Smooth muscle cell (in vitro differentiated cells): ENCODE results near the gene PRICKLE1. TPM values are rescaled to one million over a fixed set of nuclear protein-coding genes. Genes with fewer than 3 reads are reported as not detected.

Source experiments
- DNase-seq: peaks from one replicate; lab custom pipeline; 2025; ENCODE audit not compliant: unreplicated experiment; lab: John Stamatoyannopoulos, UW
- H2AFZ ChIP-seq: fragments of 200-600 bp; sonication (generic); 2 replicates; pipeline ENCODE4 v1.6.0; 2016; ENCODE audit warnings: antibody characterized with exemption, low read depth, mild to moderate bottlenecking
- H3F3A ChIP-seq: fragments of 200-600 bp; sonication (generic); 2 replicates; pipeline ENCODE4 v1.6.0; 2017; ENCODE audit warnings: antibody characterized with exemption, low read depth
- H3K27ac ChIP-seq: fragments of 200-600 bp; sonication (generic); 2 replicates; pipeline ENCODE4 v1.5.1; 2016; ENCODE audit warnings: low read depth, mild to moderate bottlenecking
- H3K27me3 ChIP-seq: fragments of 200-600 bp; sonication (generic); 2 replicates; pipeline ENCODE4 v1.6.1; 2016; ENCODE audit warnings: low read depth, mild to moderate bottlenecking
- H3K36me3 ChIP-seq: fragments of 200-600 bp; sonication (generic); 2 replicates; pipeline ENCODE4 v1.5.1; 2016; ENCODE audit warnings: low read depth
- H3K4me1 ChIP-seq: fragments of 200-600 bp; sonication (generic); 2 replicates; pipeline ENCODE4 v1.5.1; 2016; ENCODE audit warnings: low read depth
- H3K4me2 ChIP-seq: fragments of 200-600 bp; sonication (generic); 2 replicates; pipeline ENCODE4 v1.6.0; 2016; ENCODE audit warnings: mild to moderate bottlenecking
- H3K4me3 ChIP-seq: fragments of 200-600 bp; sonication (generic); 2 replicates; pipeline ENCODE4 v1.5.1; 2016; ENCODE audit warnings: mild to moderate bottlenecking
- H3K79me2 ChIP-seq: fragments of 200-600 bp; sonication (generic); 2 replicates; pipeline ENCODE4 v1.6.0; 2016; ENCODE audit warnings: low read depth, mild to moderate bottlenecking
- H3K9ac ChIP-seq: fragments of 200-600 bp; sonication (generic); 2 replicates; pipeline ENCODE4 v1.6.0; 2016; ENCODE audit warnings: low read depth
- H3K9me3 ChIP-seq: fragments of 200-600 bp; sonication (generic); replicated peaks from 2 replicates; pipeline ENCODE4 v1.5.1; 2016; ENCODE audit warnings: low read depth
- H4K20me1 ChIP-seq: fragments of 200-600 bp; sonication (generic); 2 replicates; pipeline ENCODE4 v1.6.0; 2016; ENCODE audit warnings: low read depth
- CTCF ChIP-seq: fragments of 200-600 bp; sonication (generic); IDR thresholded peaks from 2 replicates; pipeline ENCODE4 v1.5.1; 2017; ENCODE audit warnings: borderline replicate concordance, mild to moderate bottlenecking, antibody characterized with exemption; ENCODE audit not compliant: insufficient read depth, poor library complexity, severe bottlenecking
- WGBS: methylation state at CpG from one replicate; pipeline ENCODE4 v1.1.7; 2016; ENCODE audit warnings: low lambda C conversion rate; 5-methylcytosine and 5-hydroxymethylcytosine counted together
- polyA plus RNA-seq: library from polyadenylated mRNA; unstranded; fragments of >200 nt; fragmentation: Nextera tagmentation; extraction: Ambion mirVana; gene quantifications from 2 replicates; pipeline ENCODE4 v1.2.1, GENCODE V29; 2016
- total RNA-seq: library from RNA; depleted of rRNA; stranded (reverse); fragments of >200 nt; gene quantifications from 2 replicates; pipeline ENCODE4 v1.2.3, GENCODE V29; 2014

Gene PRICKLE1
- total and polyA plus RNA-seq, 2 experiments from 2014 or later = 45.7 to 55.4 TPM

GRCh38 chr12:42576374-42576773, 13.2 kb downstream of the PRICKLE1 start:
- no peak for TF ChIP-seq CTCF
- peaks cover 100% of the 10 kb centered on the region for H3K79me2 ChIP-seq
- H2AFZ ChIP-seq = no peak overlapping the region

GRCh38 chr12:42575717-42576116, 13.8 kb downstream of the PRICKLE1 start:
- Histone ChIP-seq H3K27ac (peak overlapping the region; percentile 29), H3K27me3 (no peaks in the 10 kb centered on the region), H2AFZ (no peak overlapping the region), H3K9ac (no peak overlapping the region), H3F3A (peaks cover 12% of the 10 kb centered on the region), H4K20me1 (peaks cover 100% of the 10 kb centered on the region), H3K9me3 (no peaks in the 10 kb centered on the region), H3K4me3 (no peak overlapping the region), H3K36me3 (no peaks in the 10 kb centered on the region), H3K79me2 (peaks cover 100% of the 10 kb centered on the region), H3K4me1 (peaks cover 2% of the 10 kb centered on the region), H3K4me2 (peak overlapping the region; percentile 56)
- no peak for TF ChIP-seq CTCF
- 71% methylated on average over 1 of the region's 1 CpG for WGBS
- no peak for DNase-seq

More at GRCh38 chr12:42576374-42576773, 13.2 kb downstream of the PRICKLE1 start:
- WGBS = 63% methylated on average over 5 of the region's 5 CpGs
- H3K9me3 ChIP-seq = no peaks in the 10 kb centered on the region
- H3K27me3 ChIP-seq = no peaks in the 10 kb centered on the region
- peaks cover 100% of the 10 kb centered on the region for H4K20me1 ChIP-seq
- DNase-seq = no peak
- H3F3A ChIP-seq = peaks cover 7% of the 10 kb centered on the region
- H3K4me3 ChIP-seq = no peak overlapping the region
- peak overlapping the region; percentile 29 for H3K27ac ChIP-seq
- H3K4me2 ChIP-seq = peak overlapping the region; percentile 56
- H3K4me1 ChIP-seq = peaks cover under 1% of the 10 kb centered on the region
- no peaks in the 10 kb centered on the region for H3K36me3 ChIP-seq
- no peak overlapping the region for H3K9ac ChIP-seq

GRCh38 chr12:42574851-42575266, 14.7 kb downstream of the PRICKLE1 start:
- H4K20me1 ChIP-seq = peaks cover 100% of the 10 kb centered on the region
- H3K4me3 ChIP-seq = no peak overlapping the region
- H3K27ac ChIP-seq = peak overlapping the region; percentile 29
- H2AFZ ChIP-seq = no peak overlapping the region
- TF ChIP-seq CTCF = no peak
- no peaks in the 10 kb centered on the region for H3K27me3 ChIP-seq
- H3F3A ChIP-seq = peaks cover 18% of the 10 kb centered on the region
- H3K9me3 ChIP-seq = no peaks in the 10 kb centered on the region
- H3K9ac ChIP-seq = no peak overlapping the region
- H3K4me2 ChIP-seq = peak overlapping the region; percentile 57
- no peaks in the 10 kb centered on the region for H3K36me3 ChIP-seq
- peaks cover 2% of the 10 kb centered on the region for H3K4me1 ChIP-seq
- H3K79me2 ChIP-seq = peaks cover 100% of the 10 kb centered on the region
- DNase-seq = no peak

GRCh38 chr12:42571327-42572009, 18.1 kb downstream of the PRICKLE1 start:
- 95% methylated on average over 2 of the region's 2 CpGs for WGBS
- H4K20me1 ChIP-seq = peaks cover 100% of the 10 kb centered on the region
- peaks cover 100% of the 10 kb centered on the region for H3K79me2 ChIP-seq
- H3K27me3 ChIP-seq = no peaks in the 10 kb centered on the region
- no peak overlapping the region for H3K4me3 ChIP-seq
- no peak for TF ChIP-seq CTCF
- no peak overlapping the region for H2AFZ ChIP-seq
- H3K27ac ChIP-seq = peak overlapping the region; percentile 45
- H3K9me3 ChIP-seq = no peaks in the 10 kb centered on the region
- H3K4me2 ChIP-seq = no peak overlapping the region
- DNase-seq = no peak
- peaks cover 12% of the 10 kb centered on the region for H3K4me1 ChIP-seq
- H3K36me3 ChIP-seq = no peaks in the 10 kb centered on the region
- no peak overlapping the region for H3K9ac ChIP-seq
- peaks cover 26% of the 10 kb centered on the region for H3F3A ChIP-seq
